22Rv1 (cell line): ENCODE data around the gene CCDC180.
"Not testable (repeated sequence)": the region's sequence is repeated elsewhere in the genome, so short reads cannot be mapped to it uniquely, and the experiment has no call there.

Experiments used
- H3K27ac ChIP-seq: fragments of 450-650 bp; 2 replicates; pipeline ENCODE4 v1.5.1; 2017
- CTCF ChIP-seq: fragments of 450-650 bp; IDR thresholded peaks from 2 replicates; pipeline ENCODE4 v1.5.1; 2017; ENCODE audit warnings: mild to moderate bottlenecking
- ZFX ChIP-seq: fragments of 450-650 bp; IDR thresholded peaks from 2 replicates; pipeline ENCODE4 v1.6.1; 2017; ENCODE audit warnings: antibody characterized with exemption, borderline replicate concordance

The CCDC180 gene

DNA sequence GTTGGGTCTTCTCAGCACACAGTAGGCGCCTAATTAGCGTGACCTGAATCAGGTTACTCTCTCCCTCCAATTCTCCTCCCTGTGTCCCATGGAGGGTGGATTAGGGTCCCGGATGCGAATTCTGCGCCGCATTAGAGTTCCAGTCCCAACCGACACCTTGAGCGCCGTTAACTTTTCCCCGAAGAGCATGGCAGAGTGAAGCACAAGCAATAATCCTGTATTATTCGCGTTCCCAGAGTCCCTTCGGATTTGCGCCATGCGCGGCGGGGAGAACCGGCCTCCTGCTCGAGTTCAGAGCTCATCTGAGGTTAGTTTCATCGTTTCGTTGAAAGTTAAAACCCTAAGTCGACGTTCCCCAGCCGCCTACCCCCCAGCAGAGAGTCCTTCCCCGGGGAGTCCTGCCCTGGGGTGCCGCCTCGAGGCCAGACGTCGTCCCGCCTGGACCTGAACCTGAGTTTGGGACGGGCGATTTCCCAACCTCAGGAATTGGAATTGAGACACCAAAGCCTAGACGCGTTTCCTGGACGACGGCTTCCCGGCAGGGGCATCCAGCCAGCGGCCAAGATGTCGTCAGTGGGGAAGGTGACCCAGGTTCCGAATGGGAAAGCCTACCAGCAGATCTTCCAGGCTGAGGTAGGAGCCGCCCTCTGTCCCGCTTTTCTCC, at the start of gene CCDC180:
Gene CCDC180 (plus strand): TSS at position 160 of the 664 bp plus-strand sequence. CDS start 405 bp downstream, at position 565.
- TF ChIP-seq CTCF: no peak
- TF ChIP-seq ZFX: no peak

GRCh38 chr9:97259834-97260514, 47.5 kb upstream of the CCDC180 start:
- H3K27ac ChIP-seq: not testable (repeated sequence)

More for the DNA sequence above, at the start of gene CCDC180:
- H3K27ac ChIP-seq: no peak within 1 kb of the TSS

DNA sequence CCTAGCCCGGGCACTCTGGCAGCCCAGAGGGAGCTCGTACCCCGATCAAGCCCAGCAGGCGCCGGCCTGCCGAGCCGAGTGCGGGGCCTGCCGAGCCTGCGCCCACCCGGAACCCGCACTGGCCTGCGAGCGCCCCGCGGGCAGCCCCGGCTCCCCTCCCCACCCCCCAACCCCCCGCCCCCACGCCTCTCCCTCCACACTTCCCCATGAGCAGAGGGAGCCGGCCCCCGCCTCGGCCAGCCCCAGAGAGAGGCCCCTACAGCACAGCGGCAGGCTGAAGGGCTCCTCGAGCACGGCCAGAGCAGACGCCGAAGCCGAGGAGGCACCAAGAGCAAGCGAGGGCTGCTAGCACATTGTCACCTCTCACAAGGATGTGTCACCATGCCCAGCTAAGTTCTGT, 36.2 kb upstream of the CCDC180 start:
- H3K27ac ChIP-seq: no peak overlapping the region
- no peak for TF ChIP-seq CTCF
- no peak for TF ChIP-seq ZFX

GRCh38 chr9:97272072-97272471, 35.4 kb upstream of the CCDC180 start:
- TF ChIP-seq ZFX (no peak), CTCF (no peak)
- H3K27ac ChIP-seq: no peak overlapping the region

- H3K27ac ChIP-seq: no peak overlapping the region
- TF ChIP-seq CTCF (no peak), ZFX (no peak)
Observed at GRCh38 chr9:97276310-97276852, 31.1 kb upstream of the CCDC180 start.

DNA sequence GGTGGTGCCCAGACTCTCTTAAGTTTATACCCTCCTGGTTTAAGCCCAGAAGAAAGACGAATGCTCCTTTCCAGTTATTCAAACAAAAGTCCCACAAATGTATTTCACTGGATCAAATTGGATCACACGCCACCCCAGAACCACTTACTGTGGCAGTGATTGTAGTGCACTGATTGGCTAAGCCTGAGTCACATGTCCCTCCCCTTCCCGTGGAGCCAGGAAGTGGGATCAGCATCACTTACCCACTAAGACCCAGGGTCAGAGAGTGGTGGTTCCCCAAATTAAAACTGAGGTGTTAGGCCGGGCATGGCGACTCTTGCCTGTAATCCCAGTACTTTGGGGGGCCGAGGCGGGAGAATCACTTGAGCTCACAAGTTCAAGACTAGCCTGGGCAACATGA, 29.5 kb upstream of the CCDC180 start:
- H3K27ac ChIP-seq: no peak overlapping the region
- TF ChIP-seq CTCF (no peak), ZFX (no peak)

- no peak overlapping the region for H3K27ac ChIP-seq
- no peak for TF ChIP-seq CTCF
- TF ChIP-seq ZFX: no peak
Observed at GRCh38 chr9:97280755-97281330, 26.6 kb upstream of the CCDC180 start.
